RWPE1 (cell line): ENCODE results near the gene UBN2.

Experiments
- CTCF ChIA-PET: fragments of 350-600 bp; sonication (Branson Sonifier 250); formaldehyde crosslinking; extraction: SDS; loops from one replicate; lab custom pipeline; 2021; lab: Yijun Ruan, JAX
- POLR2A ChIA-PET: fragments of 400-600 bp; formaldehyde crosslinking; extraction: SDS; loops from one replicate; lab custom pipeline; 2020; ENCODE audit warnings: antibody characterized with exemption; ENCODE audit not compliant: low non-redundant PET; lab: Yijun Ruan, JAX
- DNase-seq: peaks from one replicate; pipeline ENCODE4 v3.0.0; 2012; ENCODE audit warnings: low spot score
- H3K27ac ChIP-seq: fragments of 450-650 bp; 2 replicates; pipeline ENCODE4 v1.5.1; 2017
- TF ChIP-seq, protein P1 (sequence below): fragments of 450-650 bp; conservative IDR thresholded peaks from 2 replicates; pipeline ENCODE4 v1.5.1; 2017; ENCODE audit warnings: low read depth, mild to moderate bottlenecking

Gene UBN2

DNA sequence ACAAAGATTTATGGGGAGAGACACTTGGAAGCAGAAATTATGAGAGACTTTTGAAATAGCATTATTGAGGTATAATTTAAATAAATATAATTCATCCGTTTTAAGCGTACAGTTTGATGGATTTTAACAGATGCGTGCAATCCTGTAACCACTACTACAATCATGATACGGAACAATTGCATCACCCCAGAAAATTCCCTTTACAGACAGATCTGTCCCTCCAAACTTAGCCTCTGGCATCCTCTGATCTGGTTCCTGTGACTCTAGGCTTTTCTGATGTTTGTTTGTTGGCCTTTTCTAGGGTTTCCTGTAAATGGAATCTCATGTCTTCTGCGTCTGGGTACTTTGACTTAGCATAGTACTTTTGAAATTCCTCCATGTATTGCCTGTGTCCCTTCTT is 15.5 kb downstream of the UBN2 start:
- POLR2A ChIA-PET = no interaction called here
- CTCF ChIA-PET = no interaction called here
- TF ChIP-seq, protein P1, sequence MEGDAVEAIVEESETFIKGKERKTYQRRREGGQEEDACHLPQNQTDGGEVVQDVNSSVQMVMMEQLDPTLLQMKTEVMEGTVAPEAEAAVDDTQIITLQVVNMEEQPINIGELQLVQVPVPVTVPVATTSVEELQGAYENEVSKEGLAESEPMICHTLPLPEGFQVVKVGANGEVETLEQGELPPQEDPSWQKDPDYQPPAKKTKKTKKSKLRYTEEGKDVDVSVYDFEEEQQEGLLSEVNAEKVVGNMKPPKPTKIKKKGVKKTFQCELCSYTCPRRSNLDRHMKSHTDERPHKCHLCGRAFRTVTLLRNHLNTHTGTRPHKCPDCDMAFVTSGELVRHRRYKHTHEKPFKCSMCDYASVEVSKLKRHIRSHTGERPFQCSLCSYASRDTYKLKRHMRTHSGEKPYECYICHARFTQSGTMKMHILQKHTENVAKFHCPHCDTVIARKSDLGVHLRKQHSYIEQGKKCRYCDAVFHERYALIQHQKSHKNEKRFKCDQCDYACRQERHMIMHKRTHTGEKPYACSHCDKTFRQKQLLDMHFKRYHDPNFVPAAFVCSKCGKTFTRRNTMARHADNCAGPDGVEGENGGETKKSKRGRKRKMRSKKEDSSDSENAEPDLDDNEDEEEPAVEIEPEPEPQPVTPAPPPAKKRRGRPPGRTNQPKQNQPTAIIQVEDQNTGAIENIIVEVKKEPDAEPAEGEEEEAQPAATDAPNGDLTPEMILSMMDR = no peak
- DNase-seq = no peak
- H3K27ac ChIP-seq = no peak overlapping the region

DNA sequence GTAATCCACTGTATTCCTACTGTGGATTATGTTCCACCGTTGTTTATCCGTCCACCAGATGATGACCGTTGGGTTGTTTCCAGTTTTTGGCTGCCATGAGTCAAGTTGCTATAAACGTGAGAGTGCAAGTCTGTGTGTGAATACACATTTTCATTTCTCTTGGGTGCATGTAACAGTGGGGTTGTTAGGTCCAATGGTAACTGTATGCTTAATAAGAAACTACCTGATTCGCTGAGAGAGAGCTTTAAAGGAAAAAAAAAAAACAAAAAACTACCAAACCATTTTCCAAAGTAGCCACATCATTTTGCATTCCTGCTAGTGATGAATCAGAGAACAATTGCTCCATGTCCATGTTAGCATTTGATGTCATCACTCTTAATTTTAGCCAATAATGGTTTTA is 15.9 kb downstream of the UBN2 start:
- POLR2A ChIA-PET = no interaction called here

DNA sequence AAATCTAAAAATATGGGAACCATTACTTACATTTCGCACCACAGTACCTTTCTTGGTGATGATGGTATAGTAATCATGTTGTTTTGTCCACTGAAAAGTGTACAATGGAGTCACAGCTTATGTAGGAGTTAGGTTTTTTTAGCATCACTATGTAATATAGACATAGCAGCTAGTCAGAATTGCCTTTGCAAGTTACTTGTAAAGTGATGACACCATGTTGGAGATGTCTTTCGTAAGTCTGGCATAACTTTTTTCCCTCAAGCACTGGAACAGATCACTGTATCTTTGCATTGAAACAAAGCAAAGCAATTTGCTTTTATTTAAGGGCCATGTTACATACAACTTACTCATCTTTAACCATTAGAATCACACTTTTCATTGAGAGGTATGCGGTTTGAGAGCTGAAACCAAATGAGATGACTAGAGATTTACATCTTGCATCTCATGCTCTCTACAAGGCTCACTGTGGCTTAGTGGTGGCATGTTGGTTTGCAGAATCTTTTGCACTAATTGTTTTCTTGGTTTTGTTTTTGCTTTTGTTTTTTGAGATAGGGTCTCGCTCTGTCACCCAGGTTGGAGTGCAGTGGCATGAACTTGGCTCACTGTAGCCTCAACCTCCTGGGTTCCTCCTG is 18.3 kb downstream of the UBN2 start:
- CTCF ChIA-PET = no interaction called here
- POLR2A ChIA-PET = interaction anchor here (0.6 kb wide), 1 partner anchor 111 kb away, joined by 3 read pairs; the partner anchor contains the start of gene LUC7L2
- TF ChIP-seq, protein P1 = no peak
- H3K27ac ChIP-seq = no peak overlapping the region
- DNase-seq = no peak

More for the DNA sequence above, 15.9 kb downstream of the UBN2 start:
- H3K27ac ChIP-seq = no peak overlapping the region
- no peak for DNase-seq
- CTCF ChIA-PET = no interaction called here
- TF ChIP-seq, protein P1 = no peak

DNA sequence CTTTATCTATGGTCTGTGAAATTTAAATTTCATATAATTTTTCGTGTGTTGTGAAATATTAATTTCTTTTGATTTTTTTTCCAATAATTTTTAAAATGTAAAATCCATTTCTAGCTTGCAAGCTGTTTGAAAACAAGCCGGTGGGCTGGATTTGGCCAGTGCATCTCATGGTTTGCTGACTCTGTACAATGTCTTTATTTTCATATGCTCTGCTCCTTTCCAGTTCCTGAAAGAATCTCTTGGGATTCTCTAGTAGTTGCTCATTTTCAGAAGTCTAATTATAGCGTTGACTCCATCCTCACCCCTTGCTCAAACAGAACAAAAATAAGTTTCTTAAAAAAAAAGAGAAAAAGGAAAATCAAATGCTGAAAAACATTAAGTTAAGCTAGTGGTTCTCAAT is 21.4 kb downstream of the UBN2 start:
- DNase-seq = no peak
- CTCF ChIA-PET = interaction anchor here (0.6 kb wide), 1 partner anchor 178 kb away, joined by 4 read pairs; no protein-coding TSS in a partner anchor
- POLR2A ChIA-PET = no interaction called here
- no peak overlapping the region for H3K27ac ChIP-seq
- TF ChIP-seq, protein P1 = no peak

DNA sequence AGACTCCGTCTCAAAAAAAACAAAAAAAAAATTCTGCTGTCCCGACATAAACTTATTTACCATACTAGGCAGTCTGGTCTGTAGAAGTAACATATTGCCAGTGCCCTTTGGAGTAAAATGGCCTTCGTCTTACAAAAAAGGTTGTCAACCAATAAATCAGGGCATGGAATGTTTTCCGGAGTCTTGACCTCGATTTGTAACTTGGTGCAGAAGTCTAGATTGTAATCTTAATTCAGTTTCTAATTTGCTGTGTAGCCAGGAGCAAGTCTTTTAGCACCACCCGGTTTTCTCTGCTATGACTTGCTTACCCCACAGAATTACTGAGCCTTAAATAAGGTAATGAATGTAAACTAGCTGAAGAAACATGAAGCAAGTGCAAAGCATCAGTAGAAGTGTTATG is 23.2 kb downstream of the UBN2 start:
- no peak for DNase-seq
- ChIA-PET POLR2A (no interaction called here), CTCF (no interaction called here)
- no peak overlapping the region for H3K27ac ChIP-seq
- TF ChIP-seq, protein P1 = no peak

DNA sequence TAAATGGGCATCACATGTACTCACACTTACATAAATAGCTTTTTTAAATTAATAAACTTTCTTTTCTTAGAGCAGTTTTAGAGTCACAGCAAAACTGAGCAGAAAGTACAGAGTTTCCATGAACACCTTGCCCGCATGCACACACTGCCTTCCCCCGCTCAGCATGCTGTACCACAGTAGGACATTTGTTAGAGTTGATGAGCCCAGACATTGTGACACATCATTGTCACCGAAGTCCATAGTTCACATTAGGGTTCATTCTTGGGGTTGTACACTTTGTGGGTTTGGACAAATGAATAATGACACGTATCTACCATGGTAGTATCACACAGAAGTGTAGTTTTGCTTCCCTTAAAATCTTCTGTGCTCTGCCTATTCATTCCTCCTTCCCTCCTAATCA is 23.7 kb downstream of the UBN2 start:
- TF ChIP-seq, protein P1 = no peak
- H3K27ac ChIP-seq = no peak overlapping the region
- ChIA-PET POLR2A (no interaction called here), CTCF (no interaction called here)
- no peak for DNase-seq
